ENCODE data around the gene ERC2.

ERC2 gene

DNA sequence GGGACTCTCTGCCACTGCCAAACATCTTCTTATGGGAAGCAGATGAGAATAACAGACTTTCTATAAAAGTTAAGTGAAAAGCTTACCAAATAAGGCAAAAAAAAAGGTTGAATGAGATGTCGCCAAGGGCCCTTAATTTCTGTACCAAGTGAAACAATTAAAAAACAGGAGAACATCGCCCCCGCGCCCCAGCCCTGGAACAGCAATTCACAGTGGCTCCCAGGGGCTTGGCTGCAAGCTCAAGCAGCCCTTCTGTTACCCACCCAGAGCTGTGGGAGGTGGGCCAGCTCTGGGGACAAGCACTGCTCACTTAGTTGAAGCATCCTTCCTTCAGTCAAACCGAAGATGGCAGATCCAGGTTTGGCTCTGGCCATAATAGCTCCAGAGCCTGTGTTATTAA is 208.0 kb downstream of the ERC2 start:
- TF ChIP-seq POU2F2 (IDR thresholded peaks at IDR 0.05; ENCODE audit: low read depth, low read length) (no peak), PAX5 (IDR thresholded peaks at IDR 0.05; ENCODE audit: insufficient read depth, low read length, severe bottlenecking) (no peak), POLR2AphosphoS5 (IDR thresholded peaks at IDR 0.05; ENCODE audit: low read depth, low read length) (no peak), TAF1 (IDR thresholded peaks at IDR 0.05; ENCODE audit: low read depth, low read length) (no peak), SPI1 (IDR thresholded peaks at IDR 0.05; ENCODE audit: low read depth, low read length) (no peak), POLR2A (IDR thresholded peaks at IDR 0.05; ENCODE audit: low read depth, low read length) (no peak)
- FAIRE-seq (no peak), DNase-seq (ENCODE audit: insufficient read length, low spot score) (no peak)

DNA sequence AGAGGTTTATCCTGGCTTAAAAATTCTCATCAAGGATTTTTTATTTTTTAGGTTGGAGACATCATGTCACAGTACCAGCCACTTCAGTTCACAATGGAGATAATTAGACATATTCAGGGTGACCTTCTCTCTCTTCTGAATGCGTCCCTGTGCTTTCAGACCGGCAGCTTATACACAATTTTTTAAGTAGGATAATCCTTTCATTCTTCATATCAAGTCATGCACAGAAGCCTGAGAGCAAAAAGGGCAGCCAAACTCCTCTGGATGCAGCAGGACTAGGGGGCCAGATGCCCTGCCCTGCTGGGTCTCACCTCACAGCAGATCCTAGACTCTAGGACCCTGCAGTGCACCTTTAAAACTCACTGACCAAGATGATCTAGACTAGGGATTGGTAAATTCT is 210.4 kb downstream of the ERC2 start:
- no peak for DNase-seq (ENCODE audit: insufficient read length, low spot score)
- no peak for FAIRE-seq
- TF ChIP-seq PAX5 (IDR thresholded peaks at IDR 0.05; ENCODE audit: insufficient read depth, low read length, severe bottlenecking) (no peak), TAF1 (IDR thresholded peaks at IDR 0.05; ENCODE audit: low read depth, low read length) (no peak), POU2F2 (IDR thresholded peaks at IDR 0.05; ENCODE audit: low read depth, low read length) (no peak), SPI1 (IDR thresholded peaks at IDR 0.05; ENCODE audit: low read depth, low read length) (no peak), POLR2AphosphoS5 (IDR thresholded peaks at IDR 0.05; ENCODE audit: low read depth, low read length) (no peak), POLR2A (IDR thresholded peaks at IDR 0.05; ENCODE audit: low read depth, low read length) (no peak)

DNA sequence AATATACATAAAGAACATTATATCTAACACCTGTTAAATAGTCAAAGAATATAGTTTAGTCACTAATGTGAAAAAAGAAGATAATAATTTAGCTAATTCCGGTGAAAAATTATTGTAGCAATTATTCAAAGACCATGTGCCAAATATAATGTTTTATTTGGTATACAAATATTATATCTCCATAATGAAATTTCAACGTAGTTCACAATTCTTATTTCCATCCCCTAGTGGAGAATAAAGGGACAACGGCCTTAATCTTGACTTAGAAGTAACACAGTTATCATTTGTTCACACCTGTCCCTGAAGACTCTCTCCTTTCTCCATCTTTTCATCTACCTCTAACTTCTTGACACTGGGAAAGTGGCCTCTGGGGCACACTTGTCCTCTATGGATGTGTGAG is 213.4 kb downstream of the ERC2 start:
- FAIRE-seq (no peak), DNase-seq (ENCODE audit: insufficient read length, low spot score) (no peak)
- TF ChIP-seq PAX5 (IDR thresholded peaks at IDR 0.05; ENCODE audit: insufficient read depth, low read length, severe bottlenecking) (no peak), POU2F2 (IDR thresholded peaks at IDR 0.05; ENCODE audit: low read depth, low read length) (no peak), TAF1 (IDR thresholded peaks at IDR 0.05; ENCODE audit: low read depth, low read length) (no peak), SPI1 (IDR thresholded peaks at IDR 0.05; ENCODE audit: low read depth, low read length) (no peak), POLR2A (IDR thresholded peaks at IDR 0.05; ENCODE audit: low read depth, low read length) (no peak), POLR2AphosphoS5 (IDR thresholded peaks at IDR 0.05; ENCODE audit: low read depth, low read length) (no peak)

GRCh38 chr3:56253941-56254665 is 214.2 kb downstream of the ERC2 start:
- TF ChIP-seq SPI1 (IDR thresholded peaks at IDR 0.05; ENCODE audit: low read depth, low read length) (no peak), POLR2AphosphoS5 (IDR thresholded peaks at IDR 0.05; ENCODE audit: low read depth, low read length) (no peak), POU2F2 (IDR thresholded peaks at IDR 0.05; ENCODE audit: low read depth, low read length) (no peak), POLR2A (IDR thresholded peaks at IDR 0.05; ENCODE audit: low read depth, low read length) (no peak), TAF1 (IDR thresholded peaks at IDR 0.05; ENCODE audit: low read depth, low read length) (no peak), PAX5 (IDR thresholded peaks at IDR 0.05; ENCODE audit: insufficient read depth, low read length, severe bottlenecking) (no peak)
- DNase-seq (ENCODE audit: insufficient read length, low spot score), result no peak
- no peak for FAIRE-seq

DNA sequence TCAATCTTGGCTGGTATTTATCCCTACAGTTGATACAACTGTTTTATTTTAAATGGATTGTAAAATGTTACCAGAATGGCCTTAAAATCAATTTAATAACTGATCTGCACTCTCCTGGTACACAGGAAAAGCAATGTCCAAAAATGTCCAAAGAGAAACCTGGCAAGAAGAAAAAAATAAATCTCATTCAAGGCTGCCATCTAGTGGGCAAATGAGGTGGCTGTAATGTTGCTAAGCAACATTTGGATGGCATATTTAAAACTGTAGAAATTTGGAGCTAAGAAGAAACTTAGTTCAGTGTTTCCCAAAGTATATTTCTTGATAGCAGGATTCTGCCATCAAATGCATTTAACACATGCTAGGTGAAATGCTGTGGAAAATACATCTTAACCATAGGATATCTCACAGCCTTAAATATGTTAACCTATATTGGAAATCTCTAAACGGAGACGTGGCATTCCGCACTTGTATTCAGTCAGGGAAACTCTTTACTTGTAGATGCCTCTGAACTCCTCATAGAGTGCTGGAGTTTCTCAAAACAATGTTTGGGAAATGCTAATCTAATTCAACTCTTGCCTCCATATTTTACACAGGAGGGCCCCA is 216.8 kb downstream of the ERC2 start:
- peak; percentile 31 for DNase-seq (ENCODE audit: insufficient read length, low spot score)
- TF ChIP-seq POLR2A (IDR thresholded peaks at IDR 0.05; ENCODE audit: low read depth, low read length), result no peak
- FAIRE-seq, result peak; percentile 64

- TF ChIP-seq POLR2AphosphoS5 (IDR thresholded peaks at IDR 0.05; ENCODE audit: low read depth, low read length) (no peak), POLR2A (IDR thresholded peaks at IDR 0.05; ENCODE audit: low read depth, low read length) (no peak), SPI1 (IDR thresholded peaks at IDR 0.05; ENCODE audit: low read depth, low read length) (no peak), POU2F2 (IDR thresholded peaks at IDR 0.05; ENCODE audit: low read depth, low read length) (no peak), TAF1 (IDR thresholded peaks at IDR 0.05; ENCODE audit: low read depth, low read length) (no peak), PAX5 (IDR thresholded peaks at IDR 0.05; ENCODE audit: insufficient read depth, low read length, severe bottlenecking) (no peak)
- FAIRE-seq (no peak), DNase-seq (ENCODE audit: insufficient read length, low spot score) (no peak)
Measured at GRCh38 chr3:56248021-56248420, 220.2 kb downstream of the ERC2 start.

DNA sequence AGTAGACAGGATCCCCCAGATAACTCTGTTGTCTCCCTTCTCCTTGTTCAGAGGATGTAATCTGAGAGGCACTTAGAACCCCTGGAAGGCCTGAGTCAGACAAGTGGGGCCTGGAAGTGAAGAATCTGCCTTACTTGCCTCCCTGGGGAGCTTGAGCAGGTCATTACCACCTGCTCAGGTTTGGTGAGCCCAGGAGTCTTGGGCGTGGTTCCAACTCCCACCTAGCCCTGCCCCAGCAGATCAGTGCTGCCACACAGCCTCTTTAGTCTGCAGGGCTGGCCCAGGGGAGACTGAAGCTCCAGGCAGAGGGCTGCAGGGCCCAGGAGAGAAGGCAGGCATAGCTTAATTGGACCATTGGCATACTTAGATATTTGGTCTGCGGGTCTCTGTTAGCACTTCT is 230.0 kb downstream of the ERC2 start:
- FAIRE-seq (no peak), DNase-seq (ENCODE audit: insufficient read length, low spot score) (no peak)
- TF ChIP-seq POU2F2 (IDR thresholded peaks at IDR 0.05; ENCODE audit: low read depth, low read length) (no peak), TAF1 (IDR thresholded peaks at IDR 0.05; ENCODE audit: low read depth, low read length) (no peak), POLR2AphosphoS5 (IDR thresholded peaks at IDR 0.05; ENCODE audit: low read depth, low read length) (no peak), PAX5 (IDR thresholded peaks at IDR 0.05; ENCODE audit: insufficient read depth, low read length, severe bottlenecking) (no peak), SPI1 (IDR thresholded peaks at IDR 0.05; ENCODE audit: low read depth, low read length) (no peak), POLR2A (IDR thresholded peaks at IDR 0.05; ENCODE audit: low read depth, low read length) (no peak)

- TF ChIP-seq POLR2A (IDR thresholded peaks at IDR 0.05; ENCODE audit: low read depth, low read length) (no peak), PAX5 (IDR thresholded peaks at IDR 0.05; ENCODE audit: insufficient read depth, low read length, severe bottlenecking) (no peak), TAF1 (IDR thresholded peaks at IDR 0.05; ENCODE audit: low read depth, low read length) (no peak), POLR2AphosphoS5 (IDR thresholded peaks at IDR 0.05; ENCODE audit: low read depth, low read length) (no peak), POU2F2 (IDR thresholded peaks at IDR 0.05; ENCODE audit: low read depth, low read length) (no peak), SPI1 (IDR thresholded peaks at IDR 0.05; ENCODE audit: low read depth, low read length) (no peak)
- DNase-seq (ENCODE audit: insufficient read length, low spot score) (no peak), FAIRE-seq (no peak)
Measured at GRCh38 chr3:56233742-56234141, 234.5 kb downstream of the ERC2 start.

DNA sequence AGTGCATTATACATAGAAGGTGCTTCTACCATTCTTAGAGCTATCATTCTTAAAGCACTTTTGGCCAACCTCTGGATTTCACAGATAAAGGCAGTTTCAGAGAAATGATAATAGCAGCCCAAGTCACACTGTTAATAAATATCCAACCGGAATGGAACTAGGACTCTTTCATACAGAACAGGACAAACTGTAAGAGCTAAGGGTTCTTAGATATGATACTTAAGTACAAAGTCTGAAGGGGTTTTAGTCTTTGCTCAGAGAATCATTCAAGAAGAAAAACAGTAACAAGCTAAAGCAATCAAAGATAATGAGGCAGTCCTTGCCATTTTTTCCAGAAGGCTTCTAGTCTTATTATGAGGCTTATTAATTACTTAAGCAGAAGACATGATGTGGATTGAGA is 239.0 kb downstream of the ERC2 start:
- DNase-seq (ENCODE audit: insufficient read length, low spot score), result no peak
- no peak for FAIRE-seq
- no peak for TF ChIP-seq POU2F2 (IDR thresholded peaks at IDR 0.05; ENCODE audit: low read depth, low read length)
- no peak for TF ChIP-seq SPI1 (IDR thresholded peaks at IDR 0.05; ENCODE audit: low read depth, low read length)

- FAIRE-seq (no peak), DNase-seq (ENCODE audit: insufficient read length, low spot score) (no peak)
- TF ChIP-seq POU2F2 (IDR thresholded peaks at IDR 0.05; ENCODE audit: low read depth, low read length) (no peak), SPI1 (IDR thresholded peaks at IDR 0.05; ENCODE audit: low read depth, low read length) (no peak), TAF1 (IDR thresholded peaks at IDR 0.05; ENCODE audit: low read depth, low read length) (no peak), POLR2AphosphoS5 (IDR thresholded peaks at IDR 0.05; ENCODE audit: low read depth, low read length) (no peak), PAX5 (IDR thresholded peaks at IDR 0.05; ENCODE audit: insufficient read depth, low read length, severe bottlenecking) (no peak), POLR2A (IDR thresholded peaks at IDR 0.05; ENCODE audit: low read depth, low read length) (no peak)
Measured at GRCh38 chr3:56222866-56223265, 245.4 kb downstream of the ERC2 start.
